Measurements from ENCODE around the gene AIDA.

Gene AIDA

GRCh38 chr1:222656391-222657155, 55.7 kb downstream of the AIDA start:
- H3K4me3 ChIP-seq (ENCODE audit: low read length): no peak overlapping the region
- no peak for DNase-seq (ENCODE audit: low read depth, low spot score)

- H3K4me3 ChIP-seq (ENCODE audit: low read length): no peak overlapping the region
- peak; percentile 85 for DNase-seq (ENCODE audit: low read depth, low spot score)
These were observed 57.4 kb downstream of the AIDA start for GRCh38 chr1:222654849-222655248.

GRCh38 chr1:222653178-222653827, 59.0 kb downstream of the AIDA start:
- peak; percentile 42 for DNase-seq (ENCODE audit: low read depth, low spot score)

GRCh38 chr1:222652676-222653075, 59.6 kb downstream of the AIDA start:
- no peak for DNase-seq (ENCODE audit: low read depth, low spot score)
- no peak overlapping the region for H3K4me3 ChIP-seq (ENCODE audit: low read length)

More at GRCh38 chr1:222653178-222653827, 59.0 kb downstream of the AIDA start:
- no peak overlapping the region for H3K4me3 ChIP-seq (ENCODE audit: low read length)

GRCh38 chr1:222644636-222644980, 67.7 kb downstream of the AIDA start:
- peak overlapping the region; percentile 91 for H3K4me3 ChIP-seq (ENCODE audit: low read length)
- DNase-seq (ENCODE audit: low read depth, low spot score): no peak

GRCh38 chr1:222643938-222644635, 68.2 kb downstream of the AIDA start:
- peak overlapping the region; percentile 91 for H3K4me3 ChIP-seq (ENCODE audit: low read length)
- DNase-seq (ENCODE audit: low read depth, low spot score): peak; percentile 97

- no peak for DNase-seq (ENCODE audit: low read depth, low spot score)
- H3K4me3 ChIP-seq (ENCODE audit: low read length): peak overlapping the region; percentile 91
These were observed 68.7 kb downstream of the AIDA start for GRCh38 chr1:222643606-222643937.

- no peak overlapping the region for H3K4me3 ChIP-seq (ENCODE audit: low read length)
- no peak for DNase-seq (ENCODE audit: low read depth, low spot score)
These were observed 69.8 kb downstream of the AIDA start for GRCh38 chr1:222642468-222642867.

- H3K4me3 ChIP-seq (ENCODE audit: low read length): no peak overlapping the region
- DNase-seq (ENCODE audit: low read depth, low spot score): no peak
These were observed 70.9 kb downstream of the AIDA start for GRCh38 chr1:222641269-222641948.

- DNase-seq (ENCODE audit: low read depth, low spot score): peak; percentile 91
- H3K4me3 ChIP-seq (ENCODE audit: low read length): no peak overlapping the region
These were observed 77.9 kb downstream of the AIDA start for GRCh38 chr1:222634180-222635013.

GRCh38 chr1:222632749-222633148, 79.5 kb downstream of the AIDA start:
- DNase-seq (ENCODE audit: low read depth, low spot score): no peak
- H3K4me3 ChIP-seq (ENCODE audit: low read length): no peak overlapping the region

GRCh38 chr1:222631611-222632208, 80.6 kb downstream of the AIDA start:
- no peak overlapping the region for H3K4me3 ChIP-seq (ENCODE audit: low read length)
- DNase-seq (ENCODE audit: low read depth, low spot score): no peak

- no peak for DNase-seq (ENCODE audit: low read depth, low spot score)
These were observed 82.3 kb downstream of the AIDA start for GRCh38 chr1:222629921-222630535.

GRCh38 chr1:222627232-222627631, 85.1 kb downstream of the AIDA start:
- no peak for DNase-seq (ENCODE audit: low read depth, low spot score)
- no peak overlapping the region for H3K4me3 ChIP-seq (ENCODE audit: low read length)

More at GRCh38 chr1:222629921-222630535, 82.3 kb downstream of the AIDA start:
- no peak overlapping the region for H3K4me3 ChIP-seq (ENCODE audit: low read length)

- DNase-seq (ENCODE audit: low read depth, low spot score): no peak
- no peak overlapping the region for H3K4me3 ChIP-seq (ENCODE audit: low read length)
These were observed 88.1 kb downstream of the AIDA start for GRCh38 chr1:222624214-222624613.

GRCh38 chr1:222623458-222623857, 88.8 kb downstream of the AIDA start:
- no peak for DNase-seq (ENCODE audit: low read depth, low spot score)
- H3K4me3 ChIP-seq (ENCODE audit: low read length): no peak overlapping the region

- DNase-seq (ENCODE audit: low read depth, low spot score): no peak
- H3K4me3 ChIP-seq (ENCODE audit: low read length): no peak overlapping the region
These were observed 89.5 kb downstream of the AIDA start for GRCh38 chr1:222622765-222623164.

- no peak for DNase-seq (ENCODE audit: low read depth, low spot score)
These were observed 91.7 kb downstream of the AIDA start for GRCh38 chr1:222620566-222620965.

More at GRCh38 chr1:222620566-222620965, 91.7 kb downstream of the AIDA start:
- H3K4me3 ChIP-seq (ENCODE audit: low read length): no peak overlapping the region
